ENCODE data around the gene PACSIN3. TPM values are rescaled to one million over a fixed set of nuclear protein-coding genes. Genes with fewer than 3 reads are reported as not detected.

Gene PACSIN3
- polyA plus RNA-seq, 1 donor from 2014 or later, result not detected

GRCh38 chr11:47229161-47229560 is 42.9 kb upstream of the PACSIN3 start:
- Histone ChIP-seq H4K20me1 (ENCODE audit: insufficient read depth) (no peaks in the 10 kb centered on the region), H3K9me2 (ENCODE audit: insufficient read depth, low read length) (no peaks in the 10 kb centered on the region), H2AFZ (ENCODE audit: low read depth, low read length) (no peak overlapping the region), H3K27me3 (ENCODE audit: insufficient read depth, low read depth, low read length) (no peaks in the 10 kb centered on the region), H3K9me3 (ENCODE audit: low read length) (no peaks in the 10 kb centered on the region), H3K4me2 (ENCODE audit: low read length) (no peak overlapping the region), H3K79me2 (replicated peaks; ENCODE audit: insufficient read depth, low read length) (no peaks in the 10 kb centered on the region), H3K36me3 (ENCODE audit: insufficient read depth, low read length) (no peaks in the 10 kb centered on the region), H3F3A (ENCODE audit: insufficient read depth, low read length, poor library complexity, severe bottlenecking) (no peaks in the 10 kb centered on the region), H3K27ac (ENCODE audit: low read length) (no peak overlapping the region), H3K9ac (ENCODE audit: low read length) (no peak overlapping the region), H3K4me3 (ENCODE audit: low read length) (no peak overlapping the region)
- TF ChIP-seq RAD21 (conservative IDR thresholded peaks at IDR 0.05), result no peak
- no peak for TF ChIP-seq POLR2AphosphoS5 (IDR thresholded peaks at IDR 0.05)
- TF ChIP-seq EP300 (conservative IDR thresholded peaks at IDR 0.05; ENCODE audit: poor library complexity, severe bottlenecking), result no peak
- TF ChIP-seq SMC3 (conservative IDR thresholded peaks at IDR 0.05; ENCODE audit: poor library complexity), result no peak
- TF ChIP-seq CTCF (IDR thresholded peaks at IDR 0.05; ENCODE audit: poor library complexity, severe bottlenecking), result no peak
- no peak for TF ChIP-seq REST (IDR thresholded peaks at IDR 0.05; ENCODE audit: borderline replicate concordance)
- no peak for TF ChIP-seq MXI1 (conservative IDR thresholded peaks at IDR 0.05; ENCODE audit: poor library complexity, severe bottlenecking)
- no peak for TF ChIP-seq TAF1 (IDR thresholded peaks at IDR 0.05; ENCODE audit: low read depth)
- TF ChIP-seq EZH2 (IDR thresholded peaks at IDR 0.05; ENCODE audit: borderline replicate concordance, insufficient read depth, low read length, poor library complexity, severe bottlenecking), result no peak

- Histone ChIP-seq H3K4me2 (ENCODE audit: low read length) (no peak overlapping the region), H3K9ac (ENCODE audit: low read length) (no peak overlapping the region), H3K27ac (ENCODE audit: low read length) (no peak overlapping the region), H3K9me3 (ENCODE audit: low read length) (no peaks in the 10 kb centered on the region), H3K79me2 (replicated peaks; ENCODE audit: insufficient read depth, low read length) (no peaks in the 10 kb centered on the region), H4K20me1 (ENCODE audit: insufficient read depth) (no peaks in the 10 kb centered on the region), H3F3A (ENCODE audit: insufficient read depth, low read length, poor library complexity, severe bottlenecking) (no peaks in the 10 kb centered on the region), H3K4me3 (ENCODE audit: low read length) (no peak overlapping the region), H2AFZ (ENCODE audit: low read depth, low read length) (no peak overlapping the region), H3K36me3 (ENCODE audit: insufficient read depth, low read length) (no peaks in the 10 kb centered on the region), H3K9me2 (ENCODE audit: insufficient read depth, low read length) (no peaks in the 10 kb centered on the region), H3K27me3 (ENCODE audit: insufficient read depth, low read depth, low read length) (no peaks in the 10 kb centered on the region)
- TF ChIP-seq RAD21 (conservative IDR thresholded peaks at IDR 0.05) (no peak), CTCF (IDR thresholded peaks at IDR 0.05; ENCODE audit: poor library complexity, severe bottlenecking) (no peak), REST (IDR thresholded peaks at IDR 0.05; ENCODE audit: borderline replicate concordance) (no peak), SMC3 (conservative IDR thresholded peaks at IDR 0.05; ENCODE audit: poor library complexity) (no peak), EZH2 (IDR thresholded peaks at IDR 0.05; ENCODE audit: borderline replicate concordance, insufficient read depth, low read length, poor library complexity, severe bottlenecking) (no peak), EP300 (conservative IDR thresholded peaks at IDR 0.05; ENCODE audit: poor library complexity, severe bottlenecking) (no peak), MXI1 (conservative IDR thresholded peaks at IDR 0.05; ENCODE audit: poor library complexity, severe bottlenecking) (no peak), POLR2AphosphoS5 (IDR thresholded peaks at IDR 0.05) (no peak), TAF1 (IDR thresholded peaks at IDR 0.05; ENCODE audit: low read depth) (no peak)
Measured at GRCh38 chr11:47225552-47226400, 39.5 kb upstream of the PACSIN3 start.
